HepG2 (cell line): ENCODE data around the gene DDX54. TPM values are rescaled to one million over a fixed set of nuclear protein-coding genes. Genes with fewer than 3 reads are reported as not detected.

Experiments used
- NRL ChIP-seq: sonication (generic); formaldehyde crosslinking; IDR thresholded peaks from 2 replicates; pipeline ENCODE4 v1.5.0; 2020; ENCODE audit warnings: missing genetic modification reagents, mild to moderate bottlenecking, moderate library complexity, borderline replicate concordance
- SALL1 ChIP-seq: sonication (generic); formaldehyde crosslinking; IDR thresholded peaks from 2 replicates; pipeline ENCODE4 v1.8.0; 2022; ENCODE audit warnings: mild to moderate bottlenecking, missing genetic modification reagents
- SATB2 ChIP-seq: sonication (generic); formaldehyde crosslinking; IDR thresholded peaks from 2 replicates; pipeline ENCODE4 v1.5.0; 2020; ENCODE audit warnings: missing genetic modification reagents
- ZFAT ChIP-seq: sonication (generic); formaldehyde crosslinking; conservative IDR thresholded peaks from 2 replicates; pipeline ENCODE4 v1.8.1; 2023; ENCODE audit warnings: missing genetic modification reagents, inconsistent platforms
- ZFYVE20 ChIP-seq: sonication (generic); formaldehyde crosslinking; IDR thresholded peaks from 2 replicates; pipeline ENCODE4 v1.8.0; 2023; ENCODE audit warnings: low read depth, mild to moderate bottlenecking, moderate library complexity, missing genetic modification reagents, borderline replicate concordance
- polyA plus RNA-seq, 8 experiments: library from polyadenylated mRNA; depleted of rRNA in 3 of 8; stranded (reverse) in 7 of 8; unstranded in 1 of 8; fragments of >200 nt; fragmentation: Illumina TruSeq in 4 of 8; extraction: Trizol in 4 of 8; gene quantifications; 2 replicates each; pipeline versions ENCODE4 v1.2.1 to v1.2.3, GENCODE V29; 2011 to 2016; ENCODE audit warnings: low read depth in 4 of 8, missing spikeins in 1 of 8, mixed read lengths in 1 of 8; ENCODE audit not compliant: insufficient read depth in 1 of 8
- total RNA-seq, 5 experiments: library from RNA; depleted of rRNA; stranded (reverse); fragments of >200 nt; fragmentation: Illumina TruSeq; extraction: Trizol; gene quantifications; 2 replicates each; pipeline ENCODE4 v1.2.3, GENCODE V29; 2016; ENCODE audit warnings: low read depth in 1 of 5
- TF ChIP-seq, protein P1 (sequence below): sonication (generic); formaldehyde crosslinking; IDR thresholded peaks from 2 replicates; pipeline ENCODE4 v1.4.0; 2020; ENCODE audit warnings: missing genetic modification reagents
- TF ChIP-seq, protein P2 (sequence below): sonication (generic); formaldehyde crosslinking; IDR thresholded peaks from 2 replicates; pipeline ENCODE4 v1.9.0; 2022; ENCODE audit warnings: low read depth, missing genetic modification reagents
- TF ChIP-seq, protein P3 (sequence below): sonication (generic); formaldehyde crosslinking; IDR thresholded peaks from 2 replicates; pipeline ENCODE4 v1.4.0; 2020; ENCODE audit warnings: missing genetic modification reagents, borderline replicate concordance
- TF ChIP-seq, protein P4 (sequence below): IDR thresholded peaks from 2 replicates; pipeline ENCODE4 v1.6.1; 2016; ENCODE audit warnings: low read depth, control low read depth
- TF ChIP-seq, protein P5 (sequence below): sonication (generic); formaldehyde crosslinking; IDR thresholded peaks from 2 replicates; pipeline ENCODE4 v1.5.1; 2020; ENCODE audit warnings: missing genetic modification reagents, mild to moderate bottlenecking, borderline replicate concordance

Gene DDX54
- total and polyA plus RNA-seq, 2 of the 13 experiments (the other 11 are each of a cell fraction or from before 2014, with no cell fraction given): 59.7 to 61.1 TPM

DNA sequence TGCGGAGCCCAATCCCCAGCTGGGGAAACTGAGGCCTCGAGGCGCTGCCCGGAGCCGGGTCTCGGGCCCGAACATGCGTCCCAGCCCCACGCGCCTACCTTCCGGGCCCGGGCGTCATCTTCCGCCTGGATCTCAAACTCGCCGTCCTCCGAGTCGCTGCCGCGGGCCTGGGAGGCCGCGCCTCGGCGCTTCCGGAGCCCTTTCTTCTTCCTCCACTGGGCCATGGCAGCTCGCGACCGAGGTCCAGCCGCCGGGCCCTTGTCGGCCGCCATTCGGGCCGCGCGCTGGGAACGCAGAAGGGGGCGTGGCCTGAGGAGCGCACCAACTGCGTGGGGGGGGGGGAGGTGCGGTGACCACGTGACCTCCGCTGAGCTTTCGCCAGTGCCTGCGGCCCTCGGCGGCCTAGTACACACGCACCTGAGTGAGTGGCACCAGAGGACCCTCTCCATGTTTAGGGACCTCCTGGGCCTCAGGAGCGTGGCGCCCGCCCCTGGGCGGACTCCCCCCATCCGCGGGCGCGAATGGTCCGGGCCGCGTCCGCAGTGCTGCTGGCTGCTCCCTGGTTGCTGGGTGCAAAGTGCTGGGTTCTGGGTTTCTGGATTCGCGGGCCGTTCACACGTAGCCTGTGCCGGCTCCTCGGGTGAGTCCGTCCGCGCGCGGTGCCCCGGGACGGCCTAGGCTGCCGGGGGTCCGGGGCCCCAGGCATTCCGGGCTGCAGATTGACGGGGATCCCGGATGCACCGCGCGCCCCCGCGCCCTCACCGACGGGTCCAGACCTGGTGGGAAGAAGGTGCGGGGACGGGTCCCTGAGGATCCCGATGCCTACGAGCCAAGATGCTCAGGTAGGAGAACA lies at the start of gene DDX54, which contains the start of gene RITA1 (continued):
- TF ChIP-seq, protein P1, sequence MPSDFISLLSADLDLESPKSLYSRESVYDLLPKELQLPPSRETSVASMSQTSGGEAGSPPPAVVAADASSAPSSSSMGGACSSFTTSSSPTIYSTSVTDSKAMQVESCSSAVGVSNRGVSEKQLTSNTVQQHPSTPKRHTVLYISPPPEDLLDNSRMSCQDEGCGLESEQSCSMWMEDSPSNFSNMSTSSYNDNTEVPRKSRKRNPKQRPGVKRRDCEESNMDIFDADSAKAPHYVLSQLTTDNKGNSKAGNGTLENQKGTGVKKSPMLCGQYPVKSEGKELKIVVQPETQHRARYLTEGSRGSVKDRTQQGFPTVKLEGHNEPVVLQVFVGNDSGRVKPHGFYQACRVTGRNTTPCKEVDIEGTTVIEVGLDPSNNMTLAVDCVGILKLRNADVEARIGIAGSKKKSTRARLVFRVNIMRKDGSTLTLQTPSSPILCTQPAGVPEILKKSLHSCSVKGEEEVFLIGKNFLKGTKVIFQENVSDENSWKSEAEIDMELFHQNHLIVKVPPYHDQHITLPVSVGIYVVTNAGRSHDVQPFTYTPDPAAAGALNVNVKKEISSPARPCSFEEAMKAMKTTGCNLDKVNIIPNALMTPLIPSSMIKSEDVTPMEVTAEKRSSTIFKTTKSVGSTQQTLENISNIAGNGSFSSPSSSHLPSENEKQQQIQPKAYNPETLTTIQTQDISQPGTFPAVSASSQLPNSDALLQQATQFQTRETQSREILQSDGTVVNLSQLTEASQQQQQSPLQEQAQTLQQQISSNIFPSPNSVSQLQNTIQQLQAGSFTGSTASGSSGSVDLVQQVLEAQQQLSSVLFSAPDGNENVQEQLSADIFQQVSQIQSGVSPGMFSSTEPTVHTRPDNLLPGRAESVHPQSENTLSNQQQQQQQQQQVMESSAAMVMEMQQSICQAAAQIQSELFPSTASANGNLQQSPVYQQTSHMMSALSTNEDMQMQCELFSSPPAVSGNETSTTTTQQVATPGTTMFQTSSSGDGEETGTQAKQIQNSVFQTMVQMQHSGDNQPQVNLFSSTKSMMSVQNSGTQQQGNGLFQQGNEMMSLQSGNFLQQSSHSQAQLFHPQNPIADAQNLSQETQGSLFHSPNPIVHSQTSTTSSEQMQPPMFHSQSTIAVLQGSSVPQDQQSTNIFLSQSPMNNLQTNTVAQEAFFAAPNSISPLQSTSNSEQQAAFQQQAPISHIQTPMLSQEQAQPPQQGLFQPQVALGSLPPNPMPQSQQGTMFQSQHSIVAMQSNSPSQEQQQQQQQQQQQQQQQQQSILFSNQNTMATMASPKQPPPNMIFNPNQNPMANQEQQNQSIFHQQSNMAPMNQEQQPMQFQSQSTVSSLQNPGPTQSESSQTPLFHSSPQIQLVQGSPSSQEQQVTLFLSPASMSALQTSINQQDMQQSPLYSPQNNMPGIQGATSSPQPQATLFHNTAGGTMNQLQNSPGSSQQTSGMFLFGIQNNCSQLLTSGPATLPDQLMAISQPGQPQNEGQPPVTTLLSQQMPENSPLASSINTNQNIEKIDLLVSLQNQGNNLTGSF (CRISPR knock-in tag): peak; percentile 63; the same call in 1 of the 2 replicates
- TF ChIP-seq SALL1 (CRISPR knock-in tag) (peak; percentile 67), NRL (CRISPR knock-in tag) (peak; percentile 86), ZFAT (CRISPR knock-in tag) (peak; percentile 28; the same call in 1 of the 2 replicates), ZFYVE20 (CRISPR knock-in tag) (no peak), SATB2 (CRISPR knock-in tag) (no peak)
- TF ChIP-seq, protein P2, sequence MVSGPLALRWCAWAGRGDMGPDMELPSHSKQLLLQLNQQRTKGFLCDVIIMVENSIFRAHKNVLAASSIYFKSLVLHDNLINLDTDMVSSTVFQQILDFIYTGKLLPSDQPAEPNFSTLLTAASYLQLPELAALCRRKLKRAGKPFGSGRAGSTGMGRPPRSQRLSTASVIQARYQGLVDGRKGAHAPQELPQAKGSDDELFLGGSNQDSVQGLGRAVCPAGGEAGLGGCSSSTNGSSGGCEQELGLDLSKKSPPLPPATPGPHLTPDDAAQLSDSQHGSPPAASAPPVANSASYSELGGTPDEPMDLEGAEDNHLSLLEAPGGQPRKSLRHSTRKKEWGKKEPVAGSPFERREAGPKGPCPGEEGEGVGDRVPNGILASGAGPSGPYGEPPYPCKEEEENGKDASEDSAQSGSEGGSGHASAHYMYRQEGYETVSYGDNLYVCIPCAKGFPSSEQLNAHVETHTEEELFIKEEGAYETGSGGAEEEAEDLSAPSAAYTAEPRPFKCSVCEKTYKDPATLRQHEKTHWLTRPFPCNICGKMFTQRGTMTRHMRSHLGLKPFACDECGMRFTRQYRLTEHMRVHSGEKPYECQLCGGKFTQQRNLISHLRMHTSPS (CRISPR knock-in tag): no peak
- TF ChIP-seq, protein P3, sequence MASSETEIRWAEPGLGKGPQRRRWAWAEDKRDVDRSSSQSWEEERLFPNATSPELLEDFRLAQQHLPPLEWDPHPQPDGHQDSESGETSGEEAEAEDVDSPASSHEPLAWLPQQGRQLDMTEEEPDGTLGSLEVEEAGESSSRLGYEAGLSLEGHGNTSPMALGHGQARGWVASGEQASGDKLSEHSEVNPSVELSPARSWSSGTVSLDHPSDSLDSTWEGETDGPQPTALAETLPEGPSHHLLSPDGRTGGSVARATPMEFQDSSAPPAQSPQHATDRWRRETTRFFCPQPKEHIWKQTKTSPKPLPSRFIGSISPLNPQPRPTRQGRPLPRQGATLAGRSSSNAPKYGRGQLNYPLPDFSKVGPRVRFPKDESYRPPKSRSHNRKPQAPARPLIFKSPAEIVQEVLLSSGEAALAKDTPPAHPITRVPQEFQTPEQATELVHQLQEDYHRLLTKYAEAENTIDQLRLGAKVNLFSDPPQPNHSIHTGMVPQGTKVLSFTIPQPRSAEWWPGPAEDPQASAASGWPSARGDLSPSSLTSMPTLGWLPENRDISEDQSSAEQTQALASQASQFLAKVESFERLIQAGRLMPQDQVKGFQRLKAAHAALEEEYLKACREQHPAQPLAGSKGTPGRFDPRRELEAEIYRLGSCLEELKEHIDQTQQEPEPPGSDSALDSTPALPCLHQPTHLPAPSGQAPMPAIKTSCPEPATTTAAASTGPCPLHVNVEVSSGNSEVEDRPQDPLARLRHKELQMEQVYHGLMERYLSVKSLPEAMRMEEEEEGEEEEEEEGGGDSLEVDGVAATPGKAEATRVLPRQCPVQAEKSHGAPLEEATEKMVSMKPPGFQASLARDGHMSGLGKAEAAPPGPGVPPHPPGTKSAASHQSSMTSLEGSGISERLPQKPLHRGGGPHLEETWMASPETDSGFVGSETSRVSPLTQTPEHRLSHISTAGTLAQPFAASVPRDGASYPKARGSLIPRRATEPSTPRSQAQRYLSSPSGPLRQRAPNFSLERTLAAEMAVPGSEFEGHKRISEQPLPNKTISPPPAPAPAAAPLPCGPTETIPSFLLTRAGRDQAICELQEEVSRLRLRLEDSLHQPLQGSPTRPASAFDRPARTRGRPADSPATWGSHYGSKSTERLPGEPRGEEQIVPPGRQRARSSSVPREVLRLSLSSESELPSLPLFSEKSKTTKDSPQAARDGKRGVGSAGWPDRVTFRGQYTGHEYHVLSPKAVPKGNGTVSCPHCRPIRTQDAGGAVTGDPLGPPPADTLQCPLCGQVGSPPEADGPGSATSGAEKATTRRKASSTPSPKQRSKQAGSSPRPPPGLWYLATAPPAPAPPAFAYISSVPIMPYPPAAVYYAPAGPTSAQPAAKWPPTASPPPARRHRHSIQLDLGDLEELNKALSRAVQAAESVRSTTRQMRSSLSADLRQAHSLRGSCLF (CRISPR knock-in tag): 0 out of 2 replicates have a peak, but pooled peaks have one; percentile 41
- TF ChIP-seq, protein P4, sequence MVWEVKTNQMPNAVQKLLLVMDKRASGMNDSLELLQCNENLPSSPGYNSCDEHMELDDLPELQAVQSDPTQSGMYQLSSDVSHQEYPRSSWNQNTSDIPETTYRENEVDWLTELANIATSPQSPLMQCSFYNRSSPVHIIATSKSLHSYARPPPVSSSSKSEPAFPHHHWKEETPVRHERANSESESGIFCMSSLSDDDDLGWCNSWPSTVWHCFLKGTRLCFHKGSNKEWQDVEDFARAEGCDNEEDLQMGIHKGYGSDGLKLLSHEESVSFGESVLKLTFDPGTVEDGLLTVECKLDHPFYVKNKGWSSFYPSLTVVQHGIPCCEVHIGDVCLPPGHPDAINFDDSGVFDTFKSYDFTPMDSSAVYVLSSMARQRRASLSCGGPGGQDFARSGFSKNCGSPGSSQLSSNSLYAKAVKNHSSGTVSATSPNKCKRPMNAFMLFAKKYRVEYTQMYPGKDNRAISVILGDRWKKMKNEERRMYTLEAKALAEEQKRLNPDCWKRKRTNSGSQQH (CRISPR knock-in tag): no peak; the same call in 1 of the 2 replicates
- TF ChIP-seq, protein P5, sequence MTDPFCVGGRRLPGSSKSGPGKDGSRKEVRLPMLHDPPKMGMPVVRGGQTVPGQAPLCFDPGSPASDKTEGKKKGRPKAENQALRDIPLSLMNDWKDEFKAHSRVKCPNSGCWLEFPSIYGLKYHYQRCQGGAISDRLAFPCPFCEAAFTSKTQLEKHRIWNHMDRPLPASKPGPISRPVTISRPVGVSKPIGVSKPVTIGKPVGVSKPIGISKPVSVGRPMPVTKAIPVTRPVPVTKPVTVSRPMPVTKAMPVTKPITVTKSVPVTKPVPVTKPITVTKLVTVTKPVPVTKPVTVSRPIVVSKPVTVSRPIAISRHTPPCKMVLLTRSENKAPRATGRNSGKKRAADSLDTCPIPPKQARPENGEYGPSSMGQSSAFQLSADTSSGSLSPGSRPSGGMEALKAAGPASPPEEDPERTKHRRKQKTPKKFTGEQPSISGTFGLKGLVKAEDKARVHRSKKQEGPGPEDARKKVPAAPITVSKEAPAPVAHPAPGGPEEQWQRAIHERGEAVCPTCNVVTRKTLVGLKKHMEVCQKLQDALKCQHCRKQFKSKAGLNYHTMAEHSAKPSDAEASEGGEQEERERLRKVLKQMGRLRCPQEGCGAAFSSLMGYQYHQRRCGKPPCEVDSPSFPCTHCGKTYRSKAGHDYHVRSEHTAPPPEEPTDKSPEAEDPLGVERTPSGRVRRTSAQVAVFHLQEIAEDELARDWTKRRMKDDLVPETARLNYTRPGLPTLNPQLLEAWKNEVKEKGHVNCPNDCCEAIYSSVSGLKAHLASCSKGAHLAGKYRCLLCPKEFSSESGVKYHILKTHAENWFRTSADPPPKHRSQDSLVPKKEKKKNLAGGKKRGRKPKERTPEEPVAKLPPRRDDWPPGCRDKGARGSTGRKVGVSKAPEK (CRISPR knock-in tag): peak; percentile 81; the same call in 1 of the 2 replicates
